ENCODE data around the gene OCLN. TPM values are rescaled to one million over a fixed set of nuclear protein-coding genes. Genes with fewer than 3 reads are reported as not detected.
"Not testable (repeated sequence)": the region's sequence is repeated elsewhere in the genome, so short reads cannot be mapped to it uniquely, and the experiment has no call there.

Gene OCLN
- total RNA-seq, 2 donors from 2014 or later: 2.0 to 9.0 TPM

- Mint-ChIP-seq H3K36me3 (ENCODE audit: low read depth) (peaks cover 2% of the 10 kb centered on the region), H3K27me3 (peaks cover 38% of the 10 kb centered on the region), H3K4me3 (no peak overlapping the region), H3K4me1 (peaks cover 10% of the 10 kb centered on the region), H3K27ac (no peak overlapping the region)
- DNase-seq: no peak
- no peak for ATAC-seq
- H3K9me3 ChIP-seq (ENCODE audit: control insufficient read depth, low read length, poor library complexity, severe bottlenecking): no peaks in the 10 kb centered on the region
Measured at GRCh38 chr5:69497006-69497520, 4.5 kb downstream of the OCLN start.

- DNase-seq: no peak
- ATAC-seq: no peak
- H3K9me3 ChIP-seq (ENCODE audit: control insufficient read depth, low read length, poor library complexity, severe bottlenecking): no peaks in the 10 kb centered on the region
- Mint-ChIP-seq H3K36me3 (ENCODE audit: low read depth) (peaks cover 2% of the 10 kb centered on the region), H3K27ac (no peak overlapping the region), H3K4me3 (no peak overlapping the region), H3K27me3 (peaks cover 41% of the 10 kb centered on the region), H3K4me1 (peaks cover 3% of the 10 kb centered on the region)
Measured at GRCh38 chr5:69498384-69498783, 5.8 kb downstream of the OCLN start.

DNA sequence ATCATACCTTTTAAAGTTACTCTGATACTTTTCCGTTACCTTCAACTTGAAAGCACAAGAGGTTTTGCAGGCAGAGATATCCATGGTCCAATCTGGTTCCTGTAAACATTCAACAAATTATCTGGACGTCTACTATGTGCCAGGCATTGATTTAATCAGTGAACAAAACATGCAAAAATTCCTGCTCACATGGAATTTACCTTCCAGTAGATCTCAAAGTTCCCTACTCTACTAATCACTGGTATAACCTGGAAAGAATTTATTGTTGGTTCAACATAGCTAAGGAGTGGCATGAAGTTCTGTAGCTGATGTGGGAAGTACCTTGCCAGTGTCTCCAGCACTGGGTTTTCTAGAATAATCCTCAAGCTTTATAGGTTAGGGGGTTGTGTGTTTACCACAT is 9.8 kb downstream of the OCLN start:
- Mint-ChIP-seq H3K4me1 (no peaks in the 10 kb centered on the region), H3K27me3 (peaks cover 16% of the 10 kb centered on the region), H3K27ac (no peak overlapping the region), H3K4me3 (no peak overlapping the region), H3K36me3 (ENCODE audit: low read depth) (no peaks in the 10 kb centered on the region)
- no peak for DNase-seq
- no peak for ATAC-seq
- no peaks in the 10 kb centered on the region for H3K9me3 ChIP-seq (ENCODE audit: control insufficient read depth, low read length, poor library complexity, severe bottlenecking)

- Mint-ChIP-seq H3K4me3 (no peak overlapping the region), H3K4me1 (no peaks in the 10 kb centered on the region), H3K36me3 (ENCODE audit: low read depth) (no peaks in the 10 kb centered on the region), H3K27me3 (peaks cover 16% of the 10 kb centered on the region), H3K27ac (no peak overlapping the region)
- DNase-seq (no peak), ATAC-seq (no peak)
- no peaks in the 10 kb centered on the region for H3K9me3 ChIP-seq (ENCODE audit: control insufficient read depth, low read length, poor library complexity, severe bottlenecking)
Measured at GRCh38 chr5:69502767-69503488, 10.3 kb downstream of the OCLN start.

DNA sequence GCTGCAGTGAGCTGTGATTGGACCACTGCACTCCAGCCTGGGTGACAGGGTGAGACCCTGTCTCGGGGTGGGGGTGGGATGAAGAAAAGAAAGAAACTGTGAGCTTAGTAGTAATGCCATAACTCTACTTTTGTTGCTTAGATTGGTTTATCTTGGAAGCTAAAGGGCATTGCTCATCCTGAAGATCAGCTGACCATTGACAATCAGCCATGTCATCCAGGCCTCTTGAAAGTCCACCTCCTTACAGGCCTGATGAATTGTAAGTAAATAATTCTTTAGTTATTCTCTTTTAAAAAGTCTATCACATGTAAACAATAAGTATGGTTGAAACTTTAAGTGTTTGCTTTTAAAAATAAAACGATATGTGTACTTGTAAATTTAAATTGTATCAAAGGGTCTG is 11.4 kb downstream of the OCLN start:
- H3K4me1 Mint-ChIP-seq: no peaks in the 10 kb centered on the region
- H3K27me3 Mint-ChIP-seq: peaks cover 16% of the 10 kb centered on the region

GRCh38 chr5:69505306-69505705 is 12.7 kb downstream of the OCLN start:
- H3K4me1 Mint-ChIP-seq: no peaks in the 10 kb centered on the region
- peaks cover 16% of the 10 kb centered on the region for H3K27me3 Mint-ChIP-seq
- no peak for ATAC-seq
- H3K27ac Mint-ChIP-seq: no peak overlapping the region
- H3K36me3 Mint-ChIP-seq (ENCODE audit: low read depth): no peaks in the 10 kb centered on the region
- H3K9me3 ChIP-seq (ENCODE audit: control insufficient read depth, low read length, poor library complexity, severe bottlenecking): no peaks in the 10 kb centered on the region
- no peak for DNase-seq
- H3K4me3 Mint-ChIP-seq: no peak overlapping the region

More for the DNA sequence above, 11.4 kb downstream of the OCLN start:
- H3K36me3 Mint-ChIP-seq (ENCODE audit: low read depth): no peaks in the 10 kb centered on the region
- H3K9me3 ChIP-seq (ENCODE audit: control insufficient read depth, low read length, poor library complexity, severe bottlenecking): no peaks in the 10 kb centered on the region
- H3K27ac Mint-ChIP-seq: no peak overlapping the region
- ATAC-seq: no peak
- no peak overlapping the region for H3K4me3 Mint-ChIP-seq
- no peak for DNase-seq

DNA sequence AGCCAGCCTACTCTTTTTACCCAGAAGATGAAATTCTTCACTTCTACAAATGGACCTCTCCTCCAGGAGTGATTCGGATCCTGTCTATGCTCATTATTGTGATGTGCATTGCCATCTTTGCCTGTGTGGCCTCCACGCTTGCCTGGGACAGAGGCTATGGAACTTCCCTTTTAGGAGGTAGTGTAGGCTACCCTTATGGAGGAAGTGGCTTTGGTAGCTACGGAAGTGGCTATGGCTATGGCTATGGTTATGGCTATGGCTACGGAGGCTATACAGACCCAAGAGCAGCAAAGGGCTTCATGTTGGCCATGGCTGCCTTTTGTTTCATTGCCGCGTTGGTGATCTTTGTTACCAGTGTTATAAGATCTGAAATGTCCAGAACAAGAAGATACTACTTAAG is 16.6 kb downstream of the OCLN start:
- H3K9me3 ChIP-seq (ENCODE audit: control insufficient read depth, low read length, poor library complexity, severe bottlenecking): no peaks in the 10 kb centered on the region
- no peaks in the 10 kb centered on the region for H3K27me3 Mint-ChIP-seq
- ATAC-seq (no peak), DNase-seq (no peak)
- no peak overlapping the region for H3K4me3 Mint-ChIP-seq
- no peaks in the 10 kb centered on the region for H3K4me1 Mint-ChIP-seq
- no peak overlapping the region for H3K27ac Mint-ChIP-seq
- H3K36me3 Mint-ChIP-seq (ENCODE audit: low read depth): no peaks in the 10 kb centered on the region

GRCh38 chr5:69510694-69511093 is 18.1 kb downstream of the OCLN start:
- H3K27me3 Mint-ChIP-seq: no peaks in the 10 kb centered on the region
- no peak overlapping the region for H3K4me3 Mint-ChIP-seq
- H3K36me3 Mint-ChIP-seq (ENCODE audit: low read depth): no peaks in the 10 kb centered on the region
- H3K4me1 Mint-ChIP-seq: no peaks in the 10 kb centered on the region
- no peak for DNase-seq
- H3K27ac Mint-ChIP-seq: no peak overlapping the region
- ATAC-seq: no peak
- H3K9me3 ChIP-seq (ENCODE audit: control insufficient read depth, low read length, poor library complexity, severe bottlenecking): no peaks in the 10 kb centered on the region

DNA sequence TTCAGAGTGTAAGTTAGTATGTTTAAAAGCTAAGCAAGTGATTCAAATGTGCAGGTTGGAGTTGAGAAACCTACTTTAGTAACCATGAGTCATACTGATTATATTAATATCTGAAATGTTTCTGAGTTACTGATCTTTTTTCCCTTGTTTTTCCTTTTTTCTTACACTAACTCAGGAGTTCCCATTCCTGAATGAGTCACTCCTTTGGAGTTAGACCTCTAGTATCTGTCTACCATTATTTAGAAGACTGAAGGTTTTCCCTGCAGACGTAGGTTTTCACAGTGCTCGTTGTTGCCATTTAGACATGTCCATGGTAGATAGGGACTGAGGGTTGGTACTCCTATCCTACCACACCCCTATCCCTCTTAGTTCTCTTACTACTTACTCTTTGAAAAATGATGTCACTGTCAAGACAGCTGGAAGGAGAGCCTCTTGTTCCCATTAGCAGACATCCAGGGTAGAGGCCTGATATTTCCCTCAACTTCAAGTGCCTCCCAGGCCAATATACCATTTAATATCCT is 20.2 kb downstream of the OCLN start:
- Mint-ChIP-seq H3K27me3 (no peaks in the 10 kb centered on the region), H3K27ac (no peak overlapping the region), H3K4me3 (no peak overlapping the region), H3K4me1 (no peaks in the 10 kb centered on the region), H3K36me3 (ENCODE audit: low read depth) (no peaks in the 10 kb centered on the region)
- DNase-seq (no peak), ATAC-seq (no peak)
- no peaks in the 10 kb centered on the region for H3K9me3 ChIP-seq (ENCODE audit: control insufficient read depth, low read length, poor library complexity, severe bottlenecking)

DNA sequence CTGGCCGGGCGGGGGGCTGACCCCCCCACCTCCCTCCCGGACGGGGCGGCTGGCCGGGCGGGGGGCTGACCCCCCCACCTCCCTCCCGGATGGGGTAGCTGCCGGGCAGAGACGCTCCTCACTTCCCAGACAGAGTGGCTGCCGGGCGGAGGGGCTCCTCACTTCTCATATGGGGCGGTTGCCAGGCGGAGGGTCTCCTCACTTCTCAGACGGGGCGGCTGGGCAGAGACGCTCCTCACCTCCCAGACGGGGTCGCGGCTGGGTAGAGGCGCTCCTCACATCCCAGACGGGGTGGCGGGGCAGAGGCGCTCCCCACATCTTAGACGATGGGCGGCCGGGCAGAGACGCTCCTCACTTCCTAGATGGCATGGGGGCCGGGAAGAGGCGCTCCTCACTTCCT is 23.0 kb downstream of the OCLN start:
- H3K36me3 Mint-ChIP-seq (ENCODE audit: low read depth); H3K27me3 Mint-ChIP-seq; ATAC-seq; H3K9me3 ChIP-seq (ENCODE audit: control insufficient read depth, low read length, poor library complexity, severe bottlenecking); H3K27ac Mint-ChIP-seq; H3K4me1 Mint-ChIP-seq; DNase-seq; H3K4me3 Mint-ChIP-seq: not testable (repeated sequence)

- H3K27ac Mint-ChIP-seq: no peak overlapping the region
- ATAC-seq (no peak), DNase-seq (no peak)
- H3K4me3 Mint-ChIP-seq: no peak overlapping the region
- no peaks in the 10 kb centered on the region for H3K36me3 Mint-ChIP-seq (ENCODE audit: low read depth)
- H3K4me1 Mint-ChIP-seq: no peaks in the 10 kb centered on the region
- no peaks in the 10 kb centered on the region for H3K9me3 ChIP-seq (ENCODE audit: control insufficient read depth, low read length, poor library complexity, severe bottlenecking)
- no peaks in the 10 kb centered on the region for H3K27me3 Mint-ChIP-seq
Measured at GRCh38 chr5:69516769-69517168, 24.2 kb downstream of the OCLN start.

DNA sequence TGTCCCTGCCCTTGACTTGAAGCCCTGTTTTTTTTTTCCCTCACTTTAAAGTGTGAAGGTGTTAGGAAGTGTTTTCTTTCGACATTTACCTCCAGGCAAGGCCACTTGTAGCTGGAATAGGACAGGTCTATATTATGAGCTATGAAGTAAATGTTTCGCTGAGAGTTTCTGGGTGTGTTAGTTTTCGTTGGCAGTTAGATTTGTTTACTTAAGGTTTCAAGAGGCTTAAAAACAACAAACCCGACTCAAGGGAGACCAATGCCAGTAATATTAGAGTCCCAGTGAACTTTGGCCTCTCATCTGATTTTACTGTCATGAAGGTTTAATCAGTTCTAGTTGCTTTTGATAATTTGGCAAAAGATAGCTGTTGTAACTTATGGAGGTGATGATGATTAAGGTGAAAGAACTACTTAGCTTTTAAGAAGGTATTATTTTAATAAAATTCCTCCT is 25.2 kb downstream of the OCLN start:
- H3K4me3 Mint-ChIP-seq: no peak overlapping the region
- ATAC-seq: no peak

GRCh38 chr5:69519285-69519684 is 26.7 kb downstream of the OCLN start:
- no peak overlapping the region for H3K27ac Mint-ChIP-seq
- ATAC-seq (no peak), DNase-seq (no peak)
- no peaks in the 10 kb centered on the region for H3K4me1 Mint-ChIP-seq
- no peaks in the 10 kb centered on the region for H3K36me3 Mint-ChIP-seq (ENCODE audit: low read depth)
- no peaks in the 10 kb centered on the region for H3K9me3 ChIP-seq (ENCODE audit: control insufficient read depth, low read length, poor library complexity, severe bottlenecking)
- H3K4me3 Mint-ChIP-seq: no peak overlapping the region
- H3K27me3 Mint-ChIP-seq: no peaks in the 10 kb centered on the region

More for the DNA sequence above, 25.2 kb downstream of the OCLN start:
- H3K9me3 ChIP-seq (ENCODE audit: control insufficient read depth, low read length, poor library complexity, severe bottlenecking): no peaks in the 10 kb centered on the region
- Mint-ChIP-seq H3K36me3 (ENCODE audit: low read depth) (no peaks in the 10 kb centered on the region), H3K27me3 (no peaks in the 10 kb centered on the region), H3K4me1 (no peaks in the 10 kb centered on the region), H3K27ac (no peak overlapping the region)
- no peak for DNase-seq

GRCh38 chr5:69522035-69522434 is 29.4 kb downstream of the OCLN start:
- Mint-ChIP-seq H3K36me3 (ENCODE audit: low read depth) (no peaks in the 10 kb centered on the region), H3K27me3 (no peaks in the 10 kb centered on the region), H3K27ac (no peak overlapping the region), H3K4me3 (no peak overlapping the region), H3K4me1 (no peaks in the 10 kb centered on the region)
- ATAC-seq (no peak), DNase-seq (no peak)
- no peaks in the 10 kb centered on the region for H3K9me3 ChIP-seq (ENCODE audit: control insufficient read depth, low read length, poor library complexity, severe bottlenecking)

All from T-helper 17 cell (primary cell).